Endothelial cell (in vitro differentiated cells): ENCODE data around the gene OR14A2. TPM values are rescaled to one million over a fixed set of nuclear protein-coding genes. Genes with fewer than 3 reads are reported as not detected.
"Not testable (repeated sequence)": the region's sequence is repeated elsewhere in the genome, so short reads cannot be mapped to it uniquely, and the experiment has no call there.

ENCODE experiments used
- DNase-seq: peaks from one replicate; pipeline ENCODE4 v3.0.0; 2021; ENCODE audit warnings: low spot score
- H3K27ac Mint-ChIP-seq: one replicate; pipeline ENCODE4 v1.8.0; 2021; ENCODE audit warnings: mixed read lengths, inconsistent platforms; ENCODE audit not compliant: unreplicated experiment
- H3K27me3 Mint-ChIP-seq: one replicate; pipeline ENCODE4 v1.8.0; 2021; ENCODE audit warnings: mild to moderate bottlenecking, moderate library complexity, mixed read lengths, inconsistent platforms; ENCODE audit not compliant: unreplicated experiment
- H3K36me3 Mint-ChIP-seq: one replicate; pipeline ENCODE4 v1.8.0; 2021; ENCODE audit warnings: mild to moderate bottlenecking, low read depth, mixed read lengths, inconsistent platforms; ENCODE audit not compliant: unreplicated experiment
- H3K4me1 Mint-ChIP-seq: one replicate; pipeline ENCODE4 v1.8.0; 2021; ENCODE audit warnings: mild to moderate bottlenecking, mixed read lengths, inconsistent platforms; ENCODE audit not compliant: unreplicated experiment
- H3K4me3 Mint-ChIP-seq: one replicate; pipeline ENCODE4 v1.8.0; 2021; ENCODE audit warnings: mild to moderate bottlenecking, mixed read lengths, inconsistent platforms; ENCODE audit not compliant: unreplicated experiment
- H3K9me3 Mint-ChIP-seq: one replicate; pipeline ENCODE4 v1.8.0; 2021; ENCODE audit warnings: mixed read lengths, inconsistent platforms; ENCODE audit not compliant: unreplicated experiment
- total RNA-seq: library from RNA; stranded (reverse); fragmentation: NEBNext Ultra II Directional; extraction: Animal tissue kit (Norgen Biotek cat#: 25700); gene quantifications from one replicate; pipeline ENCODE4 v1.2.1, GENCODE V29; 2021; ENCODE audit not compliant: unreplicated experiment
- TF ChIP-seq, protein P1 (sequence below): fragments of 200-600 bp; sonication (generic); IDR thresholded peaks from one replicate; pipeline ENCODE4 v1.5.0; 2021; ENCODE audit warnings: antibody characterized with exemption; ENCODE audit not compliant: unreplicated experiment

Gene OR14A2
- total RNA-seq, 1 donor from 2014 or later: not detected

DNA sequence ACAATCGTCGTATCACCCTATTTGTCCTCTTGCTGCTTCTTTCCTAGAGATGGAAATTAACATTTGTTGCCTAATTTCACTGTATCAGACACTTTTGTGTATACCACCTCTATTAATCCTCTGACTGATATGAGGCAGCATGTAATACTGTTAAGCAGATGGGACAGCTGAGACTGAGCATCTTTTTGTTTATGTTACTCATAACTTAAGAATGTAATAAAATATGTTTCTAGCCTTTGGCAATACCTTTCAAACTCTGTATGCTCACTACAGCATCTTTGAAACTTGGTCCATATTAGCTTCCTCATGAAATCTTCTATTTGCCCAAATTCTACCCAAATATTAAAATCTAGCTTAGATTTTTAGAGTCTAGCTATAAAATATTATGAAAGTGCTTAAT is 7.2 kb downstream of the OR14A2 start:
- no peaks in the 10 kb centered on the region for H3K36me3 Mint-ChIP-seq
- H3K27me3 Mint-ChIP-seq: no peaks in the 10 kb centered on the region
- no peak overlapping the region for H3K4me3 Mint-ChIP-seq
- no peaks in the 10 kb centered on the region for H3K4me1 Mint-ChIP-seq
- DNase-seq: no peak
- TF ChIP-seq, protein P1, sequence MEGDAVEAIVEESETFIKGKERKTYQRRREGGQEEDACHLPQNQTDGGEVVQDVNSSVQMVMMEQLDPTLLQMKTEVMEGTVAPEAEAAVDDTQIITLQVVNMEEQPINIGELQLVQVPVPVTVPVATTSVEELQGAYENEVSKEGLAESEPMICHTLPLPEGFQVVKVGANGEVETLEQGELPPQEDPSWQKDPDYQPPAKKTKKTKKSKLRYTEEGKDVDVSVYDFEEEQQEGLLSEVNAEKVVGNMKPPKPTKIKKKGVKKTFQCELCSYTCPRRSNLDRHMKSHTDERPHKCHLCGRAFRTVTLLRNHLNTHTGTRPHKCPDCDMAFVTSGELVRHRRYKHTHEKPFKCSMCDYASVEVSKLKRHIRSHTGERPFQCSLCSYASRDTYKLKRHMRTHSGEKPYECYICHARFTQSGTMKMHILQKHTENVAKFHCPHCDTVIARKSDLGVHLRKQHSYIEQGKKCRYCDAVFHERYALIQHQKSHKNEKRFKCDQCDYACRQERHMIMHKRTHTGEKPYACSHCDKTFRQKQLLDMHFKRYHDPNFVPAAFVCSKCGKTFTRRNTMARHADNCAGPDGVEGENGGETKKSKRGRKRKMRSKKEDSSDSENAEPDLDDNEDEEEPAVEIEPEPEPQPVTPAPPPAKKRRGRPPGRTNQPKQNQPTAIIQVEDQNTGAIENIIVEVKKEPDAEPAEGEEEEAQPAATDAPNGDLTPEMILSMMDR: no peak
- no peak overlapping the region for H3K27ac Mint-ChIP-seq
- no peaks in the 10 kb centered on the region for H3K9me3 Mint-ChIP-seq

GRCh38 chr1:247738315-247738714 is 9.6 kb downstream of the OR14A2 start, which contains the start of gene OR14K1:
Gene OR14K1 (plus strand): TSS chr1:247738615. CDS start chr1:247738615, 0 bp downstream.
- TF ChIP-seq, protein P1: no peak
- no peak for DNase-seq
- Mint-ChIP-seq H3K4me1 (no peaks in the 10 kb centered on the region), H3K4me3 (no peak within 1 kb of the TSS), H3K36me3 (no peaks in the 10 kb centered on the region), H3K27me3 (no peaks in the 10 kb centered on the region), H3K27ac (no peak within 1 kb of the TSS), H3K9me3 (no peaks in the 10 kb centered on the region)

- Mint-ChIP-seq H3K9me3 (no peaks in the 10 kb centered on the region), H3K36me3 (no peaks in the 10 kb centered on the region), H3K27ac (no peak overlapping the region), H3K4me3 (no peak overlapping the region), H3K4me1 (no peaks in the 10 kb centered on the region), H3K27me3 (no peaks in the 10 kb centered on the region)
- DNase-seq: no peak
- TF ChIP-seq, protein P1: no peak
Measured at GRCh38 chr1:247721222-247721621, 26.7 kb downstream of the OR14A2 start.

GRCh38 chr1:247716546-247716945 is 31.4 kb downstream of the OR14A2 start, which contains the start of gene OR6F1:
Gene OR6F1 (minus strand): TSS chr1:247716646. CDS start chr1:247712755, 3,891 bp downstream.
- DNase-seq: no peak
- no peaks in the 10 kb centered on the region for H3K27me3 Mint-ChIP-seq
- H3K4me1 Mint-ChIP-seq: no peaks in the 10 kb centered on the region
- TF ChIP-seq, protein P1: no peak
- no peak within 1 kb of the TSS for H3K4me3 Mint-ChIP-seq
- H3K27ac Mint-ChIP-seq: no peak within 1 kb of the TSS
- no peaks in the 10 kb centered on the region for H3K36me3 Mint-ChIP-seq
- no peaks in the 10 kb centered on the region for H3K9me3 Mint-ChIP-seq

GRCh38 chr1:247713753-247714152 is 34.2 kb downstream of the OR14A2 start:
- H3K27ac Mint-ChIP-seq: no peak overlapping the region
- no peaks in the 10 kb centered on the region for H3K4me1 Mint-ChIP-seq
- no peaks in the 10 kb centered on the region for H3K9me3 Mint-ChIP-seq
- no peak for DNase-seq
- no peaks in the 10 kb centered on the region for H3K36me3 Mint-ChIP-seq
- H3K4me3 Mint-ChIP-seq: no peak overlapping the region
- H3K27me3 Mint-ChIP-seq: peaks cover 1% of the 10 kb centered on the region
- TF ChIP-seq, protein P1: no peak

DNA sequence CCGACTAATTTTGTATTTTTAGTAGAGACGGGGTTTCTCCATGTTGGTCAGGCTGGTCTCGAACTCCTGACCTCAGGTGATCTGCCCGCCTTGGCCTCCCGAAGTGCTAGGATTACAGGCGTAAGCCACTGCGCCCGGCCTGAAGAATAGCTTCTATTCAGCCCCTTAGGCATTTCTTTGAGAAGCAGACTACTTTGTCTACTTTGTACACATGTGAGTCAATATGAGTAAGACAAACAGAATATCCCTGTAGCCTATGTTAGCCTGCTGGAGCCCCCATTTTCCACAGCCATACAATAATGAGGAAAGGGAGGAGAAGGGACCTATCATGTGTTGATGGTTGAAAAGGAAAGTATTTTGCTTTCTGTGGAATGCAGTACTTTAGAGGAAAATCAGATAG is 37.3 kb downstream of the OR14A2 start:
- not testable (repeated sequence) for DNase-seq, H3K36me3 Mint-ChIP-seq, H3K9me3 Mint-ChIP-seq, H3K4me3 Mint-ChIP-seq, H3K27ac Mint-ChIP-seq, H3K4me1 Mint-ChIP-seq, H3K27me3 Mint-ChIP-seq
